OCI-LY7 (cell line): Measurements from ENCODE around the gene MTA3. TPM values are rescaled to one million over a fixed set of nuclear protein-coding genes. Genes with fewer than 3 reads are reported as not detected.

Experiments
- BruUV-seq: library from RNA; stranded (reverse); fragments of 400-500 nt; replicated peaks from 2 replicates; lab custom pipeline; 2021; lab: Mats Ljungman, UMichigan
- CTCF ChIA-PET: fragments of 300-600 bp; sonication (Branson Sonifier 250); formaldehyde crosslinking; loops from one replicate; lab custom pipeline; 2022; ENCODE audit warnings: antibody characterized with exemption; ENCODE audit not compliant: unreplicated experiment; lab: Charles Lee
- POLR2A ChIA-PET: fragments of 300-600 bp; sonication (Branson Sonifier 250); formaldehyde crosslinking; loops from one replicate; lab custom pipeline; 2022; ENCODE audit warnings: antibody characterized with exemption; lab: Charles Lee
- DNase-seq: peaks from one replicate; pipeline ENCODE4 v3.0.0-alpha.2; 2015; ENCODE audit warnings: low spot score
- H2AFZ ChIP-seq: fragments of 200-600 bp; sonication (generic), shearing (Covaris generic); 2 replicates; pipeline ENCODE4 v1.6.1; 2014; ENCODE audit warnings: mild to moderate bottlenecking, antibody characterized with exemption, low read length, moderate library complexity
- H3K27ac ChIP-seq: fragments of 200-600 bp; sonication (generic); 2 replicates; pipeline ENCODE4 v1.5.1; 2014; ENCODE audit warnings: mixed run types, low read depth, mild to moderate bottlenecking, moderate library complexity, low read length, inconsistent platforms; ENCODE audit not compliant: poor library complexity, severe bottlenecking
- H3K36me3 ChIP-seq: fragments of 200-600 bp; sonication (generic); 2 replicates; pipeline ENCODE4 v1.6.1; 2014; ENCODE audit warnings: mild to moderate bottlenecking, antibody characterized with exemption, low read length, moderate library complexity, mixed read lengths; ENCODE audit not compliant: insufficient read depth
- H3K4me1 ChIP-seq: fragments of 200-600 bp; sonication (generic); 2 replicates; pipeline ENCODE4 v1.5.1; 2014; ENCODE audit warnings: mild to moderate bottlenecking, low read length; ENCODE audit not compliant: insufficient read depth, poor library complexity, severe bottlenecking
- H3K4me2 ChIP-seq: fragments of 200-600 bp; sonication (generic); 2 replicates; pipeline ENCODE4 v1.6.1; 2014; ENCODE audit warnings: mild to moderate bottlenecking, low read length
- H3K4me3 ChIP-seq: fragments of 200-600 bp; sonication (generic); 2 replicates; pipeline ENCODE4 v1.5.1; 2014; ENCODE audit warnings: mild to moderate bottlenecking, low read depth, low read length; ENCODE audit not compliant: poor library complexity, severe bottlenecking
- H3K79me2 ChIP-seq: fragments of 200-600 bp; sonication (generic); 2 replicates; pipeline ENCODE4 v1.6.1; 2016; ENCODE audit warnings: low read depth, mild to moderate bottlenecking, low read length, moderate library complexity, mixed read lengths; ENCODE audit not compliant: insufficient read depth
- H3K9me2 ChIP-seq: fragments of 200-600 bp; sonication (generic); 2 replicates; pipeline ENCODE4 v1.6.1; 2016; ENCODE audit warnings: mild to moderate bottlenecking, low read length, mixed read lengths; ENCODE audit not compliant: insufficient read depth
- H3K9me3 ChIP-seq: fragments of 200-600 bp; sonication (generic); 2 replicates; pipeline ENCODE4 v1.6.1; 2014; ENCODE audit warnings: mild to moderate bottlenecking, mixed run types, low read length, mixed read lengths
- H4K20me1 ChIP-seq: fragments of 200-600 bp; sonication (generic); 2 replicates; pipeline ENCODE4 v1.6.1; 2014; ENCODE audit warnings: mild to moderate bottlenecking, antibody characterized with exemption, low read length, moderate library complexity, mixed read lengths; ENCODE audit not compliant: insufficient read depth
- EZH2phosphoT487 ChIP-seq: fragments of 200-600 bp; sonication (generic); IDR thresholded peaks from 2 replicates; pipeline ENCODE4 v1.6.1; 2018; ENCODE audit warnings: low read depth, borderline replicate concordance, mild to moderate bottlenecking, mixed run types, antibody characterized with exemption, low read length, moderate library complexity, mixed read lengths
- intact Hi-C: fragments of 100-400 bp; cut with micrococcal nuclease; formaldehyde crosslinking; loops from one replicate; pipeline ENCODE4 v1.10.0; 2022; ENCODE audit not compliant: unreplicated experiment
- total RNA-seq, 2 experiments: library from RNA; depleted of rRNA in 1 of 2; stranded (reverse); fragments of >200 nt in 1 of 2; shearing (Covaris generic) in 1 of 2; gene quantifications; 2 replicates each; pipeline ENCODE4 v1.2.3, GENCODE V29; 2014 to 2022
- TF ChIP-seq, protein P1 (sequence below): fragments of 200-600 bp; sonication (generic); conservative IDR thresholded peaks from 2 replicates; pipeline ENCODE4 v1.5.1; 2014; ENCODE audit warnings: mild to moderate bottlenecking, antibody characterized with exemption, low read length, moderate library complexity, mixed read lengths

MTA3 gene
- total RNA-seq, 2 experiments from 2014 or later = 72.7 to 205 TPM

DNA sequence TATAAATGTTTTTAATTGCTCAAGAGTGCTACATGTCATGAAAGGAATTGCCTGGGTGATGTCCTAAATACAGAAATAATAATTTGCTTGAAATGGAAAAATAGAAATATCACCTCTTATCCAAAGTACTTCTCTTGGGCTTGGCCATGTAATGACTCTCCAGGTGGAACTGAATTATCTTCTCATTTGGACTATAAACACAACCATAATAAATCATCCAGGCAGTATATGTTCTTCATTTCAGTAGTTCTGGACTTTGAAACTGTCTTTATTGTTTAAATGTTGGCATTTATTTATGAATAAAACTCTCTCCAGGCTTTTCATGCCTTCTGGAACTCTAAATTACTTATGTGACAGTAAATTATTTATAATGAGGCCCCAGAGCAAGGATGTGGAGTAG, 155.0 kb downstream of the MTA3 start:
- no peaks in the 10 kb centered on the region for H4K20me1 ChIP-seq
- no peaks in the 10 kb centered on the region for H3K79me2 ChIP-seq
- no peak for DNase-seq
- no peaks in the 10 kb centered on the region for H3K4me1 ChIP-seq
- no TSS peak for BruUV-seq
- H2AFZ ChIP-seq = no peak overlapping the region
- ChIA-PET POLR2A (no interaction called here), CTCF (no interaction called here)
- H3K9me3 ChIP-seq = no peaks in the 10 kb centered on the region
- TF ChIP-seq, protein P1, sequence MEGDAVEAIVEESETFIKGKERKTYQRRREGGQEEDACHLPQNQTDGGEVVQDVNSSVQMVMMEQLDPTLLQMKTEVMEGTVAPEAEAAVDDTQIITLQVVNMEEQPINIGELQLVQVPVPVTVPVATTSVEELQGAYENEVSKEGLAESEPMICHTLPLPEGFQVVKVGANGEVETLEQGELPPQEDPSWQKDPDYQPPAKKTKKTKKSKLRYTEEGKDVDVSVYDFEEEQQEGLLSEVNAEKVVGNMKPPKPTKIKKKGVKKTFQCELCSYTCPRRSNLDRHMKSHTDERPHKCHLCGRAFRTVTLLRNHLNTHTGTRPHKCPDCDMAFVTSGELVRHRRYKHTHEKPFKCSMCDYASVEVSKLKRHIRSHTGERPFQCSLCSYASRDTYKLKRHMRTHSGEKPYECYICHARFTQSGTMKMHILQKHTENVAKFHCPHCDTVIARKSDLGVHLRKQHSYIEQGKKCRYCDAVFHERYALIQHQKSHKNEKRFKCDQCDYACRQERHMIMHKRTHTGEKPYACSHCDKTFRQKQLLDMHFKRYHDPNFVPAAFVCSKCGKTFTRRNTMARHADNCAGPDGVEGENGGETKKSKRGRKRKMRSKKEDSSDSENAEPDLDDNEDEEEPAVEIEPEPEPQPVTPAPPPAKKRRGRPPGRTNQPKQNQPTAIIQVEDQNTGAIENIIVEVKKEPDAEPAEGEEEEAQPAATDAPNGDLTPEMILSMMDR = no peak
- TF ChIP-seq EZH2phosphoT487 = no peak
- H3K36me3 ChIP-seq = peaks cover 56% of the 10 kb centered on the region
- intact Hi-C loops = no loop called here
- H3K27ac ChIP-seq = no peak overlapping the region
- no peak overlapping the region for H3K4me3 ChIP-seq
- no peaks in the 10 kb centered on the region for H3K9me2 ChIP-seq
- H3K4me2 ChIP-seq = no peak overlapping the region

- ChIA-PET POLR2A (no interaction called here), CTCF (no interaction called here)
- no peaks in the 10 kb centered on the region for H3K4me1 ChIP-seq
- no peak overlapping the region for H3K27ac ChIP-seq
- BruUV-seq = no TSS peak
- H3K4me2 ChIP-seq = no peak overlapping the region
- H4K20me1 ChIP-seq = no peaks in the 10 kb centered on the region
- H3K4me3 ChIP-seq = no peak overlapping the region
- H3K36me3 ChIP-seq = peaks cover 66% of the 10 kb centered on the region
- H3K79me2 ChIP-seq = no peaks in the 10 kb centered on the region
- DNase-seq = no peak
- peaks cover 8% of the 10 kb centered on the region; the same call in 1 of the 2 replicates for H3K9me3 ChIP-seq
- no peaks in the 10 kb centered on the region for H3K9me2 ChIP-seq
- no peak overlapping the region for H2AFZ ChIP-seq
- TF ChIP-seq, protein P1 = no peak
- no peak for TF ChIP-seq EZH2phosphoT487
- intact Hi-C loops = no loop called here
Observed at GRCh38 chr2:42724886-42725285, 156.5 kb downstream of the MTA3 start.

DNA sequence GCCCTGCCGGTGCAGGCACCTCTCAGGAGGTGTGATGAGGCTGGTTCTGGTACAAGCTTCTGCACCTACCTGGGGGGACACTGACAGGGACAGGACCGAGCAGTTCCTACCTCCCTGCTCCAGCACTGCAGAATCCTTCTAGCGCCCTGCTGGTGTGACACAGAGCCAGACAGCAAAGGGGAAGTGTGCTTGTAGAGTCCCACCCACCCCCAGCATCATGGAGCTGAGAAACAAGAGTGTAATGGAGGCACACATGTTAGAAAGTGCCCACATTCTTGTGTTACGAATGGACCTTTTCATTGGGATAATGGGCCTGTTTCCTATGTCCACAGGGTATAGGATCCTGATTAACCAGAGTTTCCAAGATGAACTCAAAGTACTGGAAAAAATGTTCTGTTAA, 157.2 kb downstream of the MTA3 start:
- no peak overlapping the region for H3K4me3 ChIP-seq
- H3K4me2 ChIP-seq = no peak overlapping the region
- no peaks in the 10 kb centered on the region for H3K9me2 ChIP-seq
- CTCF ChIA-PET = no interaction called here
- no peak overlapping the region for H2AFZ ChIP-seq
- intact Hi-C loops = no loop called here
- no peak for DNase-seq
- H3K27ac ChIP-seq = no peak overlapping the region
- no peaks in the 10 kb centered on the region for H4K20me1 ChIP-seq
- POLR2A ChIA-PET = interaction anchor here (0.6 kb wide), 1 partner anchor 21 kb away, joined by 3 read pairs; no protein-coding TSS in a partner anchor
- TF ChIP-seq EZH2phosphoT487 = no peak
- TF ChIP-seq, protein P1 = no peak
- BruUV-seq = no TSS peak
- H3K4me1 ChIP-seq = no peaks in the 10 kb centered on the region
- peaks cover 73% of the 10 kb centered on the region for H3K36me3 ChIP-seq
- H3K9me3 ChIP-seq = peaks cover 15% of the 10 kb centered on the region
- H3K79me2 ChIP-seq = no peaks in the 10 kb centered on the region
